Fibroblast of lung (primary cell): ENCODE measurements around the gene CHTF18.

ENCODE experiments used
- CTCF ChIP-seq, 2 donors: IDR thresholded peaks in 1 of 2; conservative IDR thresholded peaks in 1 of 2; 1 replicate in 1 of 2; 2 replicates in 1 of 2; pipeline ENCODE4 v1.5.1; 2011 to 2012; ENCODE audit warnings: low read length in 2 of 2, control low read depth in 1 of 2, inconsistent platforms in 1 of 2, low read depth in 1 of 2, mild to moderate bottlenecking in 1 of 2
- EZH2 ChIP-seq: IDR thresholded peaks from 2 replicates; pipeline ENCODE4 v1.5.1; 2012; ENCODE audit warnings: low read length, control low read depth, mild to moderate bottlenecking; ENCODE audit errors: missing control alignments

DNA sequence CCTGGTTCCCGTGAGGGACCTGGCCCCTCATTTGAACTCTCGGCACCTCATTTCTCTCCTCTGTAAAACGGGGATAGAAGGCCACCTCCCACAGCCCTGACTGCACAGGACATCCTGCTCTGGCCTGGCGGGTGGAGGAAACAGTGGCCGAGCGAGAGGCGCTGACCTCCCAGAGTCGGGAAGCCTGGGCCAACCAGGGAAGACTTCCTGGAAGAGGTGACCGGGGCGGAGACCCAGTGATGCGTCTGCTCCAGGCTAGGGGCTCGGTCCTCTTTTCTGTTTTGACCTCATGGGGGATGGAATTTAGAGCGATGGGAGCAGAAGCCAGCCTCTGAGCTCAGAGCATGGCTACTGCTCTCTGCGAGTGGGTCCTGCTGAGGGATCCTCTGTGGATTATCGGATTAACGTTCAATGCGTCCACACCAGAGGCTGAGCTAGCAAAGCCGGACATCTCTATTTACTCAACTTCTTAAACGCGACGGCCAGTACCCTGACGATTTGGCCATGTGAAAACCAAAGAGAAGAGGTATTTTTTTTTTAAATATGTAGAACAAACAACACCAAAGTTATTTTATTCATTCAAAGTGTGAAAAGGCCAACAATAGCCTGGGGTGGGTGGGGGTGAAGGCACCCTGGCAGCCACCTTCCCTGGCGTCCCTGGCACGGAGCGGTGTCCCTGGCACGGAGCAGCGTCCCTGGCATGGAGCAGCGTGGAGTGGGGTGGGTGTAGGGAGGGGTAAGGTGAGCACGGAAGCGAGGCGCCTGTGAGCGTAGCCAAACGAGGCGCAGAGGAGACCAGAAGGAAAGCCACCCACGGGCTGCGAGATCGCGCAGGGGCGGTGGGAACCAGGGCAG, 37.0 kb upstream of the CHTF18 start:
- no peak for TF ChIP-seq CTCF (conservative IDR thresholded peaks at IDR 0.05 in 1 of 2, IDR thresholded peaks at IDR 0.05 in 1 of 2; ENCODE audit: low read depth in 1 of 2, low read length in 2 of 2)
- no peak for TF ChIP-seq EZH2
